HG03439 (cell line): ENCODE measurements around the gene N4BP2L2.
A peak's percentile ranks its signal among the peaks of the same experiment; 100 is the strongest.
"Not testable (repeated sequence)": the region's sequence is repeated elsewhere in the genome, so short reads cannot be mapped to it uniquely, and the experiment has no call there.

Experiments used
- ATAC-seq: cut with Tn5 transposase; IDR thresholded peaks from one replicate; pipeline ENCODE4 v1.9.1; 2021; ENCODE audit warnings: mild to moderate bottlenecking, moderate library complexity; ENCODE audit not compliant: unreplicated experiment

The N4BP2L2 gene

GRCh38 chr13:32538621-32539246 is at the start of gene N4BP2L2:
Gene N4BP2L2, minus strand, starts transcription at chr13:32538795. Its CDS starts 1,768 bp downstream, at chr13:32537027.
- ATAC-seq = peak; percentile 98

GRCh38 chr13:32587811-32588170 is 49.2 kb upstream of the N4BP2L2 start:
- ATAC-seq = no peak

- peak; percentile 41 for ATAC-seq
These were observed 48.6 kb upstream of the N4BP2L2 start for GRCh38 chr13:32587011-32587810.

GRCh38 chr13:32586080-32586900 is 47.7 kb upstream of the N4BP2L2 start, which contains the start of gene PDS5B:
Gene PDS5B, plus strand, starts transcription at chr13:32586452. Its CDS starts 62,321 bp downstream, at chr13:32648773.
- ATAC-seq = peak; percentile 81

- ATAC-seq = no peak
These were observed 47.0 kb upstream of the N4BP2L2 start for GRCh38 chr13:32585550-32586079.

- ATAC-seq = no peak
These were observed 44.4 kb upstream of the N4BP2L2 start for GRCh38 chr13:32582991-32583390.

GRCh38 chr13:32582281-32582680 is 43.7 kb upstream of the N4BP2L2 start:
- ATAC-seq = no peak

GRCh38 chr13:32581177-32581786 is 42.7 kb upstream of the N4BP2L2 start:
- no peak for ATAC-seq

GRCh38 chr13:32577032-32577431 is 38.4 kb upstream of the N4BP2L2 start:
- ATAC-seq = no peak

GRCh38 chr13:32575687-32576086 is 37.1 kb upstream of the N4BP2L2 start:
- not testable (repeated sequence) for ATAC-seq

- ATAC-seq = not testable (repeated sequence)
These were observed 22.2 kb upstream of the N4BP2L2 start for GRCh38 chr13:32560842-32561241.

- ATAC-seq = no peak
These were observed 17.0 kb upstream of the N4BP2L2 start for GRCh38 chr13:32555613-32556012.

- ATAC-seq = no peak
These were observed 15.1 kb upstream of the N4BP2L2 start for GRCh38 chr13:32553720-32554119.

GRCh38 chr13:32549788-32550187 is 11.2 kb upstream of the N4BP2L2 start:
- no peak for ATAC-seq

- no peak for ATAC-seq
These were observed 10.2 kb upstream of the N4BP2L2 start for GRCh38 chr13:32548837-32549236.

GRCh38 chr13:32545083-32545482 is 6.5 kb upstream of the N4BP2L2 start:
- ATAC-seq = no peak

- ATAC-seq = no peak
These were observed 3.6 kb upstream of the N4BP2L2 start for GRCh38 chr13:32542221-32542620.

GRCh38 chr13:32538143-32538620 is 413 bp downstream of the N4BP2L2 start:
- peak; percentile 82 for ATAC-seq

- ATAC-seq = no peak
These were observed 934 bp downstream of the N4BP2L2 start for GRCh38 chr13:32537580-32538142.

GRCh38 chr13:32535748-32536147 is 2.8 kb downstream of the N4BP2L2 start:
- no peak for ATAC-seq
